Loucy (cell line): ENCODE data around the gene PAX2.

Experiments used
- EZH2phosphoT487 ChIP-seq: fragments of 200-600 bp; IDR thresholded peaks from 2 replicates; pipeline ENCODE4 v1.6.1; 2018; ENCODE audit warnings: antibody characterized with exemption, mild to moderate bottlenecking, moderate library complexity, borderline replicate concordance
- TF ChIP-seq, protein P1 (sequence below): fragments of 200-600 bp; sonication (generic); conservative IDR thresholded peaks from 2 replicates; pipeline ENCODE4 v1.5.1; 2014; ENCODE audit warnings: mild to moderate bottlenecking, antibody characterized with exemption, low read length

DNA sequence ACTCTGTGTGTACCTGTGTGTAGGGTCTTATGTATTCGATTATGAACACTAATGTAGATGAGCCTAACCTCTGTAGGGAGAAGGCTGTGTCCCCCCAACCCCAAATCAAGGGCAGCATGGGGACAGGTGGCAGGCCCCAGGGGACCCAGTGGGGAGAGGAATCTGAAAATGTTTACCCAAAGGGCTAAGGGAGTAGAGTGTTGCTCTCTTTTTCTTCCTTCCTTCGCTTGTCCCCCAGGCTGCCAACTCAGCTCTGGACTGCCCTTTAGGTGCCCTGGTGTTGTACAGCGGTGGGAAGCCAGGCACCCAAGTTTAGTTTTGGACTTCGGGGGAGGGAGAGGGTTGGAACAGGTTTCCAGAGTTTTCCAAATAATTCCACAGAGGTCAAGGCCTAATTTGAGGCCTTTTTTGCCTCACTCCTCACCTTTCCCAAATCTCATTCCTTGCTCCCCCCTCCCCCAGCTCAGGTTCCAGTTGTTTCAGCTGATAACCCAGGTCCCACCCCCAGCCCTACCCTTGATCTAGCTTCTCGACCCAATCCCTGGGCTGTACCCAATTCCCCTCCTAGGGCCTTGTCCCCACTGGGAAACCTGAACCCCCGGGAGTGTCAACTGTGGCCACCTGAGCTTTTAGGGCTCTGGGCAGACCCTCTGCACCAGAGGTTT lies 9.1 kb upstream of the PAX2 start:
- TF ChIP-seq, protein P1, sequence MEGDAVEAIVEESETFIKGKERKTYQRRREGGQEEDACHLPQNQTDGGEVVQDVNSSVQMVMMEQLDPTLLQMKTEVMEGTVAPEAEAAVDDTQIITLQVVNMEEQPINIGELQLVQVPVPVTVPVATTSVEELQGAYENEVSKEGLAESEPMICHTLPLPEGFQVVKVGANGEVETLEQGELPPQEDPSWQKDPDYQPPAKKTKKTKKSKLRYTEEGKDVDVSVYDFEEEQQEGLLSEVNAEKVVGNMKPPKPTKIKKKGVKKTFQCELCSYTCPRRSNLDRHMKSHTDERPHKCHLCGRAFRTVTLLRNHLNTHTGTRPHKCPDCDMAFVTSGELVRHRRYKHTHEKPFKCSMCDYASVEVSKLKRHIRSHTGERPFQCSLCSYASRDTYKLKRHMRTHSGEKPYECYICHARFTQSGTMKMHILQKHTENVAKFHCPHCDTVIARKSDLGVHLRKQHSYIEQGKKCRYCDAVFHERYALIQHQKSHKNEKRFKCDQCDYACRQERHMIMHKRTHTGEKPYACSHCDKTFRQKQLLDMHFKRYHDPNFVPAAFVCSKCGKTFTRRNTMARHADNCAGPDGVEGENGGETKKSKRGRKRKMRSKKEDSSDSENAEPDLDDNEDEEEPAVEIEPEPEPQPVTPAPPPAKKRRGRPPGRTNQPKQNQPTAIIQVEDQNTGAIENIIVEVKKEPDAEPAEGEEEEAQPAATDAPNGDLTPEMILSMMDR, result no peak
- TF ChIP-seq EZH2phosphoT487, result no peak
